Aortic smooth muscle cell (primary cell): ENCODE measurements around the gene LYAR. TPM values are rescaled to one million over a fixed set of nuclear protein-coding genes. Genes with fewer than 3 reads are reported as not detected.

Source experiments
- total RNA-seq: library from RNA; depleted of rRNA; stranded (reverse); fragments of >200 nt; gene quantifications from 2 replicates; pipeline ENCODE4 v1.2.3, GENCODE V29; 2014

The LYAR gene
- total RNA-seq: 6.8 and 11.0 TPM in 2 replicates

GRCh38 chr4:4289941-4290850 lies at the start of gene LYAR, which contains the start of gene ZBTB49:
TSS of gene LYAR (minus strand) at chr4:4290154. CDS start at chr4:4283742, 6,412 bp downstream.
TSS of gene ZBTB49 (plus strand) at chr4:4290251. CDS start at chr4:4299946, 9,695 bp downstream.

GRCh38 chr4:4248029-4248884 lies 41.7 kb downstream of the LYAR start, which contains the start of gene TMEM128:
TSS of gene TMEM128 (minus strand) at chr4:4248223. CDS start at chr4:4248202, 21 bp downstream.

GRCh38 chr4:4226606-4227438 lies 63.1 kb downstream of the LYAR start, which contains the start of gene OTOP1:
TSS of gene OTOP1 (minus strand) at chr4:4226929. CDS start at chr4:4226864, 65 bp downstream.

Other genes starting within 250 kb of the LYAR start
- gene OTOP1, start 63.2 kb downstream of the LYAR start, total RNA-seq: not detected in 2 replicates
- 20.0 and 30.0 TPM in 2 replicates for gene TMEM128, start 41.9 kb downstream of the LYAR start, total RNA-seq
- 2.6 and 2.9 TPM in 2 replicates for gene ZBTB49, start 97 bp upstream of the LYAR start, total RNA-seq
- gene NSG1, start 96.9 kb upstream of the LYAR start, total RNA-seq: 0.06 and 0.26 TPM in 2 replicates